Gastroesophageal sphincter (tissue), 3 donors: ENCODE data around the gene LDLRAD4.

Experiments used
- CTCF ChIP-seq, 4 experiments: fragments of 200-600 bp in 2 of 4; fragments of 450-650 bp in 2 of 4; sonication (generic) in 1 of 4; IDR thresholded peaks; one replicate each; pipeline ENCODE4 v1.5.1; 2017 to 2019; ENCODE audit warnings: antibody characterized with exemption in 4 of 4, mild to moderate bottlenecking in 2 of 4, moderate library complexity in 2 of 4
- EP300 ChIP-seq: sonication (generic); formaldehyde crosslinking; IDR thresholded peaks from one replicate; pipeline ENCODE4 v1.6.1; 2017; ENCODE audit warnings: antibody characterized with exemption, mild to moderate bottlenecking
- POLR2A ChIP-seq, 2 donors: fragments of 450-650 bp; IDR thresholded peaks; one replicate each; pipeline ENCODE4 v1.6.1; 2017; ENCODE audit warnings: antibody characterized with exemption in 2 of 2, mild to moderate bottlenecking in 2 of 2, moderate library complexity in 1 of 2
- POLR2AphosphoS5 ChIP-seq: sonication (generic); formaldehyde crosslinking; IDR thresholded peaks from one replicate; pipeline ENCODE4 v1.6.1; 2017; ENCODE audit warnings: antibody characterized with exemption

GRCh38 chr18:13416208-13416607 lies 197.6 kb downstream of the LDLRAD4 start:
- TF ChIP-seq CTCF (IDR thresholded peaks at IDR 0.05) (no peak), POLR2A (IDR thresholded peaks at IDR 0.05) (no peak), EP300 (no peak), POLR2AphosphoS5 (no peak)
